Stimulated activated effector memory CD8-positive, alpha-beta T cell treated with anti-CD3 and anti-CD28 coated beads, Interleukin-12 subunit alpha, Interleukin-12 subunit beta, amount 100 ng/mL, for 72 hours (primary cell): Measurements from ENCODE around the gene ADPRH.

Experiments used
- ATAC-seq: fragments of 150-1000 bp; cut with Tn5 transposase; 2 replicates; pipeline ENCODE4 v1.10.0; 2021
- DNase-seq, 2 donors: peaks; one replicate each; pipeline ENCODE4 v3.0.0; 2021 to 2022; ENCODE audit warnings: low spot score in 2 of 2
- H3K27ac Mint-ChIP-seq: one replicate; pipeline ENCODE4 v1.8.0; 2022; ENCODE audit warnings: mild to moderate bottlenecking, mixed read lengths
- H3K36me3 Mint-ChIP-seq: one replicate; pipeline ENCODE4 v1.8.0; 2022; ENCODE audit warnings: mild to moderate bottlenecking, mixed read lengths
- H3K4me1 Mint-ChIP-seq: one replicate; pipeline ENCODE4 v1.8.0; 2022; ENCODE audit warnings: mixed read lengths
- H3K4me3 Mint-ChIP-seq: one replicate; pipeline ENCODE4 v1.8.0; 2022; ENCODE audit warnings: mild to moderate bottlenecking, mixed read lengths
- H3K9me3 Mint-ChIP-seq: one replicate; pipeline ENCODE4 v1.8.0; 2022; ENCODE audit warnings: mixed read lengths

The ADPRH gene

DNA sequence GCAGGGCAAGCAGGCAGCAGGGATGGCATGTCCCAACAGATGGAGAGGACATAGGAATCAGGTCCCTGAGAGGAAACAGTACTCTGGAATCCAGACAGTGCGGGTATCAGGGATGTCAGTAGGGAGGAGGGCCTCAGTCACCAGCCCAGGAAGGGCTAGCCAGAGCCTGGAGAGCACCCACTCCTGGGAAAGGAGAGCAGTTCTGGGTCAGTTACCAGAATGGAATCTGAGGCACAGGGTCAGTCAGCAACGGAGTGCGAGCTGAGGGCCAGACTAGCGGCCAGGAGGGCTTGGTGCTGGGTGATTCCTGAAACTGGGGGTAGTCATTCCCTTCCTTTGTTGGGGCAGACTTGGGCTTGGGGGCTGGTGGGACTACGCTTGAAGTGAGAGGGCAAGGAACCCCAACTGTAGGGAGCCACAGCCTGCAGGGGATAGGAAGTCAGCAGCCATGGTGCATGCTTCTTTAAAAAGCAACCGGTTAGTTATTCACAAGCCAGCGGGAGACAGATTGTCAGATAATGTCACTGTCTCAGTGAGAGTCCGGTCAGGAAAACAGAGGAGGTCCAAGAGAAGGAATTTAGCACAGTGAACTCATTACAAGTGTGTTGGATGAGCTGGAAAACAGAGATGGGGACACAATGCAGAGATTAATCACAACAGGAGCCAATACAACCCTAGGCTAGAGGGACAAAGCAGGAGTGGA lies 46.3 kb downstream of the ADPRH start:
- peaks cover 45% of the 10 kb centered on the region for H3K4me1 Mint-ChIP-seq
- H3K36me3 Mint-ChIP-seq: no peaks in the 10 kb centered on the region
- ATAC-seq (no peak), DNase-seq (no peak)
- H3K9me3 Mint-ChIP-seq: no peaks in the 10 kb centered on the region
- H3K27ac Mint-ChIP-seq: no peak overlapping the region
- no peak overlapping the region for H3K4me3 Mint-ChIP-seq

DNA sequence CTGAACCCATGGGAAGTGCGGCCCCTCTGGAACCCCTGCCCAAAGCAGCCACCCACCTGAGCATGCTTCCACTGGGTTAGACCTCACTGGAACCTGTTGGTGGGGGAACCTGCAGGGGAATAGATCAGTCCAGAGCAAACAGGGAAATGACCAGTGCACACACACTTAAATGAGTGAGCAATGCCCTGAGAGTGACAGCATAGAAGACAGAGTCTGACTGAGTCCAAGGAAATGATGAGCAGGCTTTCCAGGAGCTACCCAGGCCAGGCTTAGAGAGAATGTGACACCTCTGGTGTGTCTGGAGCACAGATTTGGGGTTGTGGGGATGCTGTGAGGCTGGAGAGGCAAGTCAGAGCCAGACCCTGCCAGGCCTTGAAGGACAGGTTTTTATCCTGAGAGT lies 46.9 kb downstream of the ADPRH start:
- Mint-ChIP-seq H3K27ac (no peak overlapping the region), H3K4me1 (peaks cover 51% of the 10 kb centered on the region), H3K36me3 (no peaks in the 10 kb centered on the region), H3K9me3 (no peaks in the 10 kb centered on the region), H3K4me3 (no peak overlapping the region)
- DNase-seq (no peak), ATAC-seq (peak; percentile 27)

GRCh38 chr3:119627461-119627860 lies 48.2 kb downstream of the ADPRH start:
- ATAC-seq: peak; percentile 43
- peak overlapping the region; percentile 67 for H3K27ac Mint-ChIP-seq

GRCh38 chr3:119628390-119628789 lies 49.1 kb downstream of the ADPRH start:
- DNase-seq (no peak), ATAC-seq (peak; percentile 97)
- no peaks in the 10 kb centered on the region for H3K36me3 Mint-ChIP-seq
- H3K27ac Mint-ChIP-seq: peak overlapping the region; percentile 67
- H3K4me1 Mint-ChIP-seq: peaks cover 51% of the 10 kb centered on the region
- H3K9me3 Mint-ChIP-seq: no peaks in the 10 kb centered on the region
- peak overlapping the region; percentile 46 for H3K4me3 Mint-ChIP-seq

More at GRCh38 chr3:119627461-119627860, 48.2 kb downstream of the ADPRH start:
- H3K36me3 Mint-ChIP-seq: no peaks in the 10 kb centered on the region
- no peaks in the 10 kb centered on the region for H3K9me3 Mint-ChIP-seq
- no peak for DNase-seq
- H3K4me1 Mint-ChIP-seq: peaks cover 51% of the 10 kb centered on the region
- peak overlapping the region; percentile 46 for H3K4me3 Mint-ChIP-seq

GRCh38 chr3:119628816-119629445 lies 49.6 kb downstream of the ADPRH start:
- H3K9me3 Mint-ChIP-seq: no peaks in the 10 kb centered on the region
- peak; percentile 9 for ATAC-seq
- no peak overlapping the region for H3K4me3 Mint-ChIP-seq
- DNase-seq: no peak
- peaks cover 51% of the 10 kb centered on the region for H3K4me1 Mint-ChIP-seq
- H3K36me3 Mint-ChIP-seq: no peaks in the 10 kb centered on the region
- no peak overlapping the region for H3K27ac Mint-ChIP-seq

GRCh38 chr3:119630128-119630879 lies 51.0 kb downstream of the ADPRH start:
- ATAC-seq: no peak
- peaks cover 47% of the 10 kb centered on the region for H3K4me1 Mint-ChIP-seq
- DNase-seq: no peak
- H3K27ac Mint-ChIP-seq: no peak overlapping the region
- H3K4me3 Mint-ChIP-seq: no peak overlapping the region
- H3K36me3 Mint-ChIP-seq: no peaks in the 10 kb centered on the region
- no peaks in the 10 kb centered on the region for H3K9me3 Mint-ChIP-seq

GRCh38 chr3:119630880-119631329 lies 51.6 kb downstream of the ADPRH start:
- Mint-ChIP-seq H3K27ac (no peak overlapping the region), H3K4me1 (peaks cover 41% of the 10 kb centered on the region), H3K4me3 (no peak overlapping the region), H3K36me3 (no peaks in the 10 kb centered on the region), H3K9me3 (no peaks in the 10 kb centered on the region)
- ATAC-seq (no peak), DNase-seq (no peak)

- ATAC-seq: no peak
- no peak overlapping the region for H3K4me3 Mint-ChIP-seq
- H3K27ac Mint-ChIP-seq: no peak overlapping the region
- DNase-seq: no peak
- H3K4me1 Mint-ChIP-seq: peaks cover 35% of the 10 kb centered on the region
- H3K36me3 Mint-ChIP-seq: no peaks in the 10 kb centered on the region
- no peaks in the 10 kb centered on the region for H3K9me3 Mint-ChIP-seq
Observed at GRCh38 chr3:119631516-119631915, 52.2 kb downstream of the ADPRH start.

- Mint-ChIP-seq H3K9me3 (no peaks in the 10 kb centered on the region), H3K4me3 (no peak overlapping the region), H3K36me3 (no peaks in the 10 kb centered on the region), H3K27ac (no peak overlapping the region), H3K4me1 (peaks cover 33% of the 10 kb centered on the region)
- DNase-seq (no peak), ATAC-seq (no peak)
Observed at GRCh38 chr3:119632216-119632615, 52.9 kb downstream of the ADPRH start.

- Mint-ChIP-seq H3K9me3 (no peaks in the 10 kb centered on the region), H3K36me3 (no peaks in the 10 kb centered on the region), H3K4me1 (peaks cover 32% of the 10 kb centered on the region), H3K27ac (no peak overlapping the region), H3K4me3 (no peak overlapping the region)
- ATAC-seq (no peak), DNase-seq (no peak)
Observed at GRCh38 chr3:119632829-119633228, 53.5 kb downstream of the ADPRH start.

DNA sequence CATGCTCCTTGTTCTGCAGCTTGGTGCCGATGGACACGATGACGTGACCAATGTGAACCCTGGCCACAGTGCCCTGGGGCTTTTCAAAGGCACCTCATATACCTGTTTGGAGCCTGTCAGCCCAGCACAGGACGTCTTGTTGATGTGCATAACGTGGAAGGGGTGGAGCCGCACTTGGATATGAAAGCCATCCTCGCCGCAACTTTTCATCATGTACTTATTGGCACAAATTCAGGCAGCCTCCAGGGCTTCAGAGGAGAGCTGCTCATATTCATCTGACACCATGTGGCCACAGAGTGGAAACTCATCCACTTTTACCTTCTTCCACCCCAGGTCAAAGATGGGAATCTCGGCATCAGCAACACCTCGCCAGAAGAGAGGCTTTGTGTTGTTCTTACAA lies 56.4 kb downstream of the ADPRH start:
- peaks cover 3% of the 10 kb centered on the region for H3K9me3 Mint-ChIP-seq
- H3K27ac Mint-ChIP-seq: no peak overlapping the region
- ATAC-seq: no peak
- no peak overlapping the region for H3K4me3 Mint-ChIP-seq
- DNase-seq: no peak
- H3K36me3 Mint-ChIP-seq: peaks cover 22% of the 10 kb centered on the region
- H3K4me1 Mint-ChIP-seq: peaks cover 39% of the 10 kb centered on the region

GRCh38 chr3:119636249-119636648 lies 57.0 kb downstream of the ADPRH start:
- peaks cover 35% of the 10 kb centered on the region for H3K4me1 Mint-ChIP-seq
- no peak overlapping the region for H3K4me3 Mint-ChIP-seq
- peaks cover 3% of the 10 kb centered on the region for H3K9me3 Mint-ChIP-seq
- H3K36me3 Mint-ChIP-seq: peaks cover 27% of the 10 kb centered on the region
- DNase-seq: no peak
- no peak for ATAC-seq
- no peak overlapping the region for H3K27ac Mint-ChIP-seq

GRCh38 chr3:119636891-119637611 lies 57.8 kb downstream of the ADPRH start:
- DNase-seq (no peak), ATAC-seq (no peak)
- peaks cover 3% of the 10 kb centered on the region for H3K9me3 Mint-ChIP-seq
- peak overlapping the region; percentile 99 for H3K27ac Mint-ChIP-seq
- H3K36me3 Mint-ChIP-seq: peaks cover 27% of the 10 kb centered on the region
- no peak overlapping the region for H3K4me3 Mint-ChIP-seq
- H3K4me1 Mint-ChIP-seq: peaks cover 35% of the 10 kb centered on the region

DNA sequence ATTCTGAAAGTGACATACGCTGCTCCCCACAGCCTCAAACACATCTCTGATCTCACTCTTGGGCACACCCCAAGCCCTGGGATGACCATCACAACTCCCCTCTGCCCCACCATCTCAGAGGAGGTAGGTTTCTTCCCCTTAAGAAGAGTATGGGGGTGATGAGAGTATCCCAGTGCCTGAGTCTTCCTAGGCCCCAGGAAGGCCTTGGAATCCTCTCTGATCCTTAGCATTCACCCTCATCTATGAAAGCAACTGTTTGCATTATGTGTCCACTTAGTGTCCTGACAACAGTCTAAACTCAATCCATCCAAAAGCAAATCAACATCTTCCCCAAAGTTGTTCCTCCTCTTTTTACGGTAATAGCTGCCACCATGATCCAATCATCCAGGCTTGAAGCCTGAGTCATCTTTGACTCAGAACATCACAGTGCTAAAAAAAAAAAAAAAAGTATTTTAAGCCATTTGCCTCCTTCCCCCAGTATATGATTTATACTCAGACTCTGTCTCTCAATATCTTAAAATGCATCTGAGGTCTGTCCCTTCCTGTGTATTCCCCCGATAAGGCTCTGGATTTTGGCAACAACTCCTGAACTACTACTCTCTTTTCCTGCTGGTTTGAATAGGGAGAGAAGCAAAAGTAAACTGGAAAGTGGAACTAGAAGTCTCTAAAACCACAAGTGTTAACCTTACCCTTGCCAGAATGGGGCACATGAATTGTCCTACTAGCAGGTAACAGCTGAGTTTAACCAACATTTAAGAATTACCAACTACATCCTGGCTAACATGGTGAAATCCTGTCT lies 58.6 kb downstream of the ADPRH start:
- Mint-ChIP-seq H3K36me3 (peaks cover 27% of the 10 kb centered on the region), H3K9me3 (peaks cover 3% of the 10 kb centered on the region), H3K27ac (peak overlapping the region; percentile 99), H3K4me1 (peaks cover 44% of the 10 kb centered on the region), H3K4me3 (peak overlapping the region; percentile 67)
- peak; percentile 47 for ATAC-seq
- DNase-seq: peak in 1 of 2 donors; percentile 58
